Fibroblast of peridontal ligament (primary cell): ENCODE measurements around the gene TNFRSF19.

Experiments used
- DNase-seq: peaks from one replicate; pipeline ENCODE4 v3.0.0-alpha.2; 2010; ENCODE audit errors: extremely low read depth

The TNFRSF19 gene

DNA sequence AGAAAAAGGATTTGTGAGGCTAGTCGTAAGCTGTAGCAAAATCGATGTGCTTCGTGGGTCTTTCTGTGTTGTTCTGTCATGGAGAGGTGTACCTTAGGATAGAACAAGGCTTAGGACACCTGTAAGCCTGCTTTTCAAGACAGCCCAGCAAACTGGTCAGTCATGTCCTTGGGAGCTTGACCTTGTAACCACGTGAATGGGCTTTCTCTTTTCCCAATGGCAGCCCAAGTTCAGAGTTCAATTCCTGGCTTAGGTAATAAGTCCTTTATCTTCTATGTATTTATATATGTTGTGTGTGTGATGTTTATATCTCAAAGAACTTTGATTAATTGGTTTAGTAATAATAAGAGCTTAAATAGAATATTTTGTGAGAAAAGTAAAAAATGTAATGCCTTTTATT lies 112.9 kb downstream of the TNFRSF19 start:
- DNase-seq = no peak

GRCh38 chr13:23684647-23685046 lies 114.4 kb downstream of the TNFRSF19 start:
- DNase-seq = no peak

- DNase-seq = no peak
Observed at GRCh38 chr13:23685416-23685815, 115.2 kb downstream of the TNFRSF19 start.

GRCh38 chr13:23686948-23687347 lies 116.7 kb downstream of the TNFRSF19 start:
- DNase-seq = peak; percentile 52

DNA sequence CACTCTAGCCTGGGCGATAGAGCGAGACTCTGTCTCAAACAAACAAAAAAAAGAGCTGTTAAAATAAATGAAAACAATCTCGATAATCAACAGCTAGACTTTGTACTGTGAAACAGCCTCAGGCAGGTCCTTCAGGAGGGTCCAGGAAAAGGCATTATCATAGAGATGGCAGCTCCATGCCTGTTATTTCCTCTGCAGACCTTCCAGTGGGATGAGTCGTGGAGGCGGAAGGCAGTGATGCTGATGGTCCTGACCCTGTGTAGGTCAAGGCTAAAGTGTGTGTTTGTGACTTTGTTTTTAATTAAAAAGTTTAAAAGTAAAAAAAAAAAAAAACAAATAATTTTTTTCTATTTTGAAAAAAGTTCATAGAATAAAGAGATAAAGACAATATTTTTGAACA lies 117.4 kb downstream of the TNFRSF19 start:
- DNase-seq = no peak

DNA sequence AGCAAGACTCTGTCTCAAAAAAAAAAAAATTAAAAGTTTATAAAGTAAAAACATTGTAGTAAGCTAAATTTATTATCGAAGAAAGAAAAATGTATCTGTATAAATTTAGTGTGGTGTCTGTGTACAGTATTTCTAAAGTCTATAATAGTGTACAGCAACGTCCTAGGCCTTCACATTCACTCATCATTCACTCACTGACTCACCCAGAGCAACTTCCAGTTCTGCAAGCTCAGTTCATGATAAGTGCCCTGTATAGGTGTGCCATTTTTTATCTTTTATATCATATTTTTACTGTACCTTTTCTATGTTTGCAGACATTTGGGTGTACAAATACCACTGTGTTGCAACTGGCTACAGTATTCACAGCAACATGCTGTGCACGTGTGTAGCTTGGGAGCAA lies 118.1 kb downstream of the TNFRSF19 start:
- no peak for DNase-seq

GRCh38 chr13:23690668-23691067 lies 120.5 kb downstream of the TNFRSF19 start:
- DNase-seq = no peak

DNA sequence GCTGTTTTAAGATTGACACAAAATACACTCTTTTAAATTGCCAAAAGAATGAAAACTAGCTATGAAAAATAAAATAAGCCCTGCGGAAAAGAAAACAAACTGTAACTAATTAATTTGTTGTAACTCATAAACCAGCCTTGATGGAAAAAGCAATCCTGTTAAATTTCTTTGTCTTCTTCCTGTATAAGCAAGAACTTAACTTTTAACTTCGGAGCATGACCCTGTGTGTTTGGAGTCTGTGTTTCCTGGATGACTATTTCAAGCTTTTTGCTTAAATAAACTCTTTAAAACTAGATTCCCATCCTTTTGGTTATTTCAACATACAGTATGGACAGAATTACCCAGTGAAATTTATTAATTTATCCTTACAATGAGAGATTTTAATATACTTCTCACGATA lies 122.6 kb downstream of the TNFRSF19 start:
- no peak for DNase-seq

DNA sequence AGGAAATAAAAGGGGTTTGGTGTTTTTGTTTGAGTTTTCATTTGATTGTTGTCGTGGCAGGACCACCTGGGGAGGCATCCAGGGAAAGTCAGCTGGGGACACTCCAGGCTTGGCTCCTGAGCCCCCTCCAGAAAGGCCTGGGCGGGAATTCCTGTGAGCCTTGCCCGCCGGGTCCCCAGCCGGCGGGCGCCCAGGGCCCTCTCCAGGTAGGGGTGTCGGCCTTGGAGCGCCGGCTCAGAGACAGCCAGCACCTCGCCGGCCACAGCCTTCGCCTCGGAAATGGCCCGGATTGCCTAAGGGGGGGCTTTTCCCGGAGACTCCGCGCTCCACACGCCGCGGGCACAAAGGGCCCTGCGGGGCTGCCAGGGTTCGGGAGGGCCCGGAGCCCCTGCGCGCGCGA lies 125.0 kb downstream of the TNFRSF19 start:
- DNase-seq = no peak

DNA sequence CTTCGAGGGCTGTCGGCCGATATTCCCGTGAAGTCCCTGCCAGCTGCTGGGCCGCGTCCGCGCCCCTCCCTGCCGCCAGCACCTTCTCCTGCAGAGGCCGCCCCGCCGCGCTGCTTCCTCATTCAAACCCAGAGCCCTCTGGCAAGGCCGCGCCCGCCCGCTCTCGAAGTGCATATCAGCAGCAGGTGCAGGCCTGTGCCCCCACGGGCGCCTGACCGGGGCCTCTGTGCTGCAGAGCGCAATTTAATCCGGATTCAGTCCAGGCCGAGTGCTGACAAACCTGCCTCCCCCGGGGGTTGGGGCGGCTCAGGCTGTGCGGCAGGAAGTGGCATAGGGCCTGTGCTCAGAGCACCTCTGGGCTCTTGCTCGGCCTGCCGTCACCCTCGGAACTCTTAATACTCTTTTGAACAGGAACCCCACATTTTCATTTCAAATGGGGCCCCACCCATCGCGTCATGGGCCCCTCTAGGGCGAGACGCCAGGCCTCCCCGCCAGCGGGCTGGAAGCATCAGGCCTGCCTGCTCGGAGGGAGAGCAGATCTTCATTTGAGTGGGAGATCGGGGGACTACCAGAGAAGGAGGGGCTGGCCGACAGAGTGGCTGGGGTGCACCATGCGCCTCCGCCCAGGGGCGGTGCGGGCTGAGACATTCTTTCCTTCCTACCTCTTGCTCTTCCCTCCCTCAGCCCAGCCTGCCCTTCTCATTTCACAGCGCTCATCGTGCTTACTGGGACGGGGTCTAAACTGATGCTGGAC lies 125.7 kb downstream of the TNFRSF19 start:
- no peak for DNase-seq

DNA sequence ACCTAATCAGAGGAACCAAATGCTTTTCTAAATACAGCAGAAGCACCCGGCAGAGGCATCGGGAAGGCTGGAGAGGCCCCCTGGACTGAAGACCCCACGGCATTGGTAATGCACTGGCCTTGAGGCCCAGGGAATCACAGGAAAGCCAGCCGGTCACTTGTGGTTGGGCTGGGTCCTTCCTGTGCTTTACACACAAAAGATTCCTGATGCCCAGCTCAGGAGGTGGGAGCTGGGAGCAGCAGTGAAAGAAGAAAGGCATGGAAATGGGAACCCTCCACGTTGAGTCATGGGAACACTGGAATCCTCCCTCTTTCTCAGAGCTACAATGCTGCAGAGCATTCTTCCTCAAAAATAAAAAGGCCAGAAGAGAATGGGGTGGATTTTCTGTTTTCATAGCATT lies 126.4 kb downstream of the TNFRSF19 start:
- no peak for DNase-seq

- DNase-seq = no peak
Observed at GRCh38 chr13:23697772-23698313, 127.6 kb downstream of the TNFRSF19 start.

GRCh38 chr13:23699271-23699670 lies 129.1 kb downstream of the TNFRSF19 start:
- DNase-seq = peak; percentile 67

- no peak for DNase-seq
Observed at GRCh38 chr13:23701186-23701585, 131.0 kb downstream of the TNFRSF19 start.

GRCh38 chr13:23701636-23702035 lies 131.4 kb downstream of the TNFRSF19 start:
- DNase-seq = peak; percentile 100

DNA sequence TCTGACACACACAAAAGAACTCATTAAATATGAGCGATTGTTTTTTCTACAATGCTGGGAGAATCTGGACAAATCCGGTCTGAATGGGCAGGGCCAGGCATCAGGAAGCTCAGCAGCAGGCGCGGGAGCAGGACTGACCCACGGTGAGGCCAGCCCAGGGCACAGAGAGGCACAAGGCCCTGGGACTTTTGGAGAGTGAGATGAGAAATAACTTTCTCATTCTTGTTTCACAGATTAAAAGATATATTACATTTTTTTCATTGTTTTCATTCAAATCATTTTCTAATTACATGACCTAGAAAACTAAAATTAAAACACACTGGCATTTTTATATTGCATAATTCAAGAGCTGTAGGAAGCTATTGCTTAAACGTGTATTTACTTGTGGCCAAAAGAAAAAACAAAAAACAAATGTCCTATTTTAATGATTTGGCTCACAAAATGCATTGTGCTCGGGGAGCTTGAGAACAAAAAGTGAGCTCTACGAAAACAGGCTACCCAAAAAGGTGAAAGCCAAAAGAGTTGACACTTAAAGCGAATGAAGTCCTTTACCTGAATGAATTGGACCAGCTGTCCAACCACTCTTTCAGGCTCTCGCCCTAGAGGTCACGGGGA lies 133.1 kb downstream of the TNFRSF19 start:
- DNase-seq = peak; percentile 56

GRCh38 chr13:23705583-23705982 lies 135.4 kb downstream of the TNFRSF19 start:
- peak; percentile 72 for DNase-seq

- DNase-seq = peak; percentile 60
Observed at GRCh38 chr13:23707674-23708073, 137.5 kb downstream of the TNFRSF19 start.

DNA sequence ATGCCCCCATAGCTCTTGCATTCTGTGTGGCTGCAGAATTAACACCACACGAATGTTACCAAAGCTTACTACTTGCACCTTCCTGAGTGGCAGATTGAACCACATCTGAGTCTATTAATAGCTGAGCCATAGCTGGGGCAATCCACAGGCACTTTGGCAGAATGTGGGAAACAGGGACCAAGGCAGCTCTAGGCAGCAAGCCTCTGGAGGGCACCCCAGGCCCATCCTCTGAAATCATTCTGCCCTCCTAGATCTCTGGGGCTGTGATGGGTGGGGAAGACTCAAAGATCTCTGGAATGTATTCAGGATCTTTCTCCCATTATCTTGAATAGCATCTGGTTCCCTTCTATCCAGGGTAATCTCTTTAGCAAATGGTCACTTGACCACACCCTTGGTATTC lies 139.3 kb downstream of the TNFRSF19 start:
- peak; percentile 67 for DNase-seq

- DNase-seq = peak; percentile 61
Observed at GRCh38 chr13:23710366-23710765, 140.2 kb downstream of the TNFRSF19 start.

DNA sequence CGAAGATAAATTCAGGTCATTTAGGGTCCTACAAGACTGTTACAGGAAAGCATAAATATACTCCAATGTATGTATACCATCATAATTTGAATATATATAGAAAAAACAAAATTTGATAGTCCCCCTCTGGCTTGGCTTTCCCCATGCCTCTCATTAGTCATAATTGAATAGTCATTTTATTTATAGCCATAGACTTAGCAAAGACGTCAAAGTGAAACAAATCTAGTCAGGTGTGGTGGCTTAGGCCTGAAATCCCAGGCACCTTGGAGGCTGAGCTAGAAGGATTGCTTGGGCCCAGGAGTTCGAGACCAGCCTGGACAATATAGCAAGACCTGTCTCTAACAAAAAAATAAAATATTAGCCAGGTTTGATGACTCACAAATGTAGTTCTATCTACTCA lies 141.1 kb downstream of the TNFRSF19 start:
- no peak for DNase-seq

GRCh38 chr13:23714672-23715071 lies 144.5 kb downstream of the TNFRSF19 start:
- no peak for DNase-seq

DNA sequence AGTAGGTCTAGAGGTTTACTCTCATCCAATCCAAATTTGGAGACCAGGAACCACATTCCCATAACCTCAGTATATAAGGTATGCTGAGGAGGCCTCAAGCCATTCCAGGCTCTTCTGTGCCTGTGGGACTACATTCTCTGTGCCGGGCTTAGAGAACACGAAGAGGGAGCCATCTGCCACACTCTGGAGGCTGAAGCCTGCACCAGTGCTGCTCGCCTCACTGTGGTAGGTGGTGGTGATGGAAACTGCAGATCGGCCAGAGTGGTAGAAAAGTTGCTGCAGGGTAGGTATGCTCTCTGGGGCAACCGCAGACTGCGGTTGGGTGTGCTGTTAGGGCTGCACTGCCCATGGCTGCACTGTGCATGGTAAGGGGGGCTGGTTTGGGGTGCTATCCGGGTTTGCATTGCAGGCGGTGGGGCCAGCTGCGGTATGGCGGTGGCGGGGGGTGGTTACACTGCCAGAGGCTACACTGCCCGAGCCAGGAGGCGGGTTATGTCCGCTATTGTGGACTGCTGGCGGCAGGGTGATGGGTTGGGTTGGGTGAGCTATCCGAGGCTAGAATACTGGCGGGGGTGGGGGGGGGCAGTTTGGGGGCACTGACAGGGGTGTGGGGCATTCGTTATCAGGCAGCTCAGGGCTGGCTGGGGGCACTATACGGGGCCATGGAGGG lies 145.0 kb downstream of the TNFRSF19 start:
- no peak for DNase-seq
